Neural crest cell (in vitro differentiated cells): ENCODE results near the gene HNRNPL. TPM values are rescaled to one million over a fixed set of nuclear protein-coding genes. Genes with fewer than 3 reads are reported as not detected.
A peak's percentile ranks its signal among the peaks of the same experiment; 100 is the strongest.

Experiments used
- DNase-seq: peaks from one replicate; pipeline ENCODE4 v3.0.0; 2021; ENCODE audit warnings: low read depth, mixed read lengths, low spot score
- H3K27ac Mint-ChIP-seq: one replicate; pipeline ENCODE4 v1.8.0; 2021; ENCODE audit warnings: mild to moderate bottlenecking, mixed read lengths; ENCODE audit not compliant: unreplicated experiment
- H3K27me3 Mint-ChIP-seq: 2 replicates; pipeline ENCODE4 v1.8.0; 2021; ENCODE audit warnings: low read depth, mild to moderate bottlenecking, mixed read lengths
- H3K36me3 Mint-ChIP-seq: 2 replicates; pipeline ENCODE4 v1.8.0; 2021; ENCODE audit warnings: low read depth, mild to moderate bottlenecking, mixed read lengths
- H3K4me1 Mint-ChIP-seq: 2 replicates; pipeline ENCODE4 v1.8.0; 2021; ENCODE audit warnings: mixed read lengths
- H3K4me3 Mint-ChIP-seq: one replicate; pipeline ENCODE4 v1.8.0; 2021; ENCODE audit warnings: mild to moderate bottlenecking, mixed read lengths
- H3K9me3 Mint-ChIP-seq: 2 replicates; pipeline ENCODE4 v1.8.0; 2021; ENCODE audit warnings: mixed read lengths
- total RNA-seq: library from RNA; stranded (reverse); gene quantifications from 2 replicates; pipeline ENCODE4 v1.2.1, GENCODE V29; 2021
- TF ChIP-seq, protein P1 (sequence below): fragments of 200-600 bp; sonication (generic); conservative IDR thresholded peaks from 2 replicates; pipeline ENCODE4 v1.5.0; 2021; ENCODE audit warnings: antibody characterized with exemption, mild to moderate bottlenecking

The HNRNPL gene
- total RNA-seq, 1 donor from 2014 or later: 728 TPM

DNA sequence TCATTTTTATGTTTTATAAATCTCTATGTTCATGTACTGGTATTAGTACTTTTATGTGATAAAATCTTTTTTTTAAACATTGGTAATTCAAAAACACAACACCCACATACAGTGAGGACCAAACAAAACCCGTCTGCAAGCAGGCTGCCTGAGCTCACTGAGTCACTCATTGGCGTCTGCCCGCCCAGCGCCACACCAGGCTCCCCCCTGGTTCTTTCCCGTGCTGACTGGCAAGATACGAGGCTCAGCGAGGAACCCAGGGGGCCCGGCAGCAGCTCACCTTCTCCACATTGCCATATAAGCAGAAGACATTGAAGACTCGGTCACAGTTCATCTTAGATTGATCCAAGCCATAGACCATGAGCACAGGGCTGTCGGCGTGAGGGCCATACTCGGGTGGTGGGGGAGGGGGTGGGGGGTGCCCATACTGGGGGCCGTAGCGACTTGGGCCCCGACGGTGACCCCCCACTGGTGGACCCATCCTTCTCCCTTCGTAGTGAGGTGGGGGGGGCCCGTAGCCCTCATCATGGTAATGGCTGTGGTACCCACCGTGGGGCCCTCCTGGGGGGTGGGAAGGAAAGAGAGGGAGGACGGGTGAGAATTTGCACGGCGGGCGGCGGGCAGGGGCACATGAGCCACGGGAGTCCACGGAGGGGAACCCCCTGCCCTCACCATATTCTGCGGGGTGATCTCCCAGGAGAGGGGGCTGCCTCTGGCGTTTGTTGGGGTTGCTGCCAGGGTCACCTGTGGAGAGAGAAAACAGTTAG is 9.8 kb downstream of the HNRNPL start:
- DNase-seq: no peak
- peaks cover 46% of the 10 kb centered on the region for H3K36me3 Mint-ChIP-seq
- no peak overlapping the region for H3K27ac Mint-ChIP-seq
- H3K4me1 Mint-ChIP-seq: peaks cover 16% of the 10 kb centered on the region
- H3K27me3 Mint-ChIP-seq: peaks cover 4% of the 10 kb centered on the region
- TF ChIP-seq, protein P1, sequence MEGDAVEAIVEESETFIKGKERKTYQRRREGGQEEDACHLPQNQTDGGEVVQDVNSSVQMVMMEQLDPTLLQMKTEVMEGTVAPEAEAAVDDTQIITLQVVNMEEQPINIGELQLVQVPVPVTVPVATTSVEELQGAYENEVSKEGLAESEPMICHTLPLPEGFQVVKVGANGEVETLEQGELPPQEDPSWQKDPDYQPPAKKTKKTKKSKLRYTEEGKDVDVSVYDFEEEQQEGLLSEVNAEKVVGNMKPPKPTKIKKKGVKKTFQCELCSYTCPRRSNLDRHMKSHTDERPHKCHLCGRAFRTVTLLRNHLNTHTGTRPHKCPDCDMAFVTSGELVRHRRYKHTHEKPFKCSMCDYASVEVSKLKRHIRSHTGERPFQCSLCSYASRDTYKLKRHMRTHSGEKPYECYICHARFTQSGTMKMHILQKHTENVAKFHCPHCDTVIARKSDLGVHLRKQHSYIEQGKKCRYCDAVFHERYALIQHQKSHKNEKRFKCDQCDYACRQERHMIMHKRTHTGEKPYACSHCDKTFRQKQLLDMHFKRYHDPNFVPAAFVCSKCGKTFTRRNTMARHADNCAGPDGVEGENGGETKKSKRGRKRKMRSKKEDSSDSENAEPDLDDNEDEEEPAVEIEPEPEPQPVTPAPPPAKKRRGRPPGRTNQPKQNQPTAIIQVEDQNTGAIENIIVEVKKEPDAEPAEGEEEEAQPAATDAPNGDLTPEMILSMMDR: no peak
- peak overlapping the region; percentile 31 for H3K4me3 Mint-ChIP-seq
- H3K9me3 Mint-ChIP-seq: no peaks in the 10 kb centered on the region

GRCh38 chr19:38838986-38839761 is 10.6 kb downstream of the HNRNPL start:
- DNase-seq: no peak
- Mint-ChIP-seq H3K4me1 (peaks cover 12% of the 10 kb centered on the region), H3K9me3 (no peaks in the 10 kb centered on the region), H3K27me3 (peaks cover under 1% of the 10 kb centered on the region), H3K36me3 (peaks cover 42% of the 10 kb centered on the region), H3K27ac (no peak overlapping the region), H3K4me3 (peak overlapping the region; percentile 68)
- TF ChIP-seq, protein P1: no peak

- no peaks in the 10 kb centered on the region for H3K9me3 Mint-ChIP-seq
Measured at GRCh38 chr19:38838208-38838985, 11.4 kb downstream of the HNRNPL start.

DNA sequence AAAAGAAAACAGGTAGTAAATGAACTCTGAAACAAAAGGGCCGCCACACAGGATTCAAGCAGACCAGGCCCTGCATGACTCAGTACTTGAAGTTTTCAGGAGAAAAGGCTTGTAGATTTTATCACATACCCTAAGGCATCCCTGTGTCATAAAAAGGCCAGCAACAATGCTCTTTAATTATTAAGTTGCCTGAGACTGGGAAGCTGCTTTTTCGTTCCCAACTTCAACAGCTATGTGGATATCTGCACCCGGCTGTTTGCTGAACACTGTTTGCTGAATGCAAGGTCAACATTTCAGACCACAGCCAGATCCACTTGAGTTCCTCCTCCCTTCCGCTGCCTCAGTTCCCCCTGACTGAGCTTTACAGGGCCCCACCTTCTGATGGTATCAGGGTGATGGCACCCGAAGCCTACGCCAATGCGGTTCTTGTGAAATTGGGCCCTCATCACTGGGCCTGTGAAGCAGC is 12.1 kb downstream of the HNRNPL start:
- peaks cover 36% of the 10 kb centered on the region for H3K36me3 Mint-ChIP-seq
- H3K4me3 Mint-ChIP-seq: no peak overlapping the region
- H3K9me3 Mint-ChIP-seq: no peaks in the 10 kb centered on the region
- no peaks in the 10 kb centered on the region for H3K27me3 Mint-ChIP-seq
- TF ChIP-seq, protein P1: no peak
- H3K4me1 Mint-ChIP-seq: peaks cover 4% of the 10 kb centered on the region
- no peak overlapping the region for H3K27ac Mint-ChIP-seq
- DNase-seq: no peak

More at GRCh38 chr19:38838208-38838985, 11.4 kb downstream of the HNRNPL start:
- H3K4me3 Mint-ChIP-seq: peak overlapping the region; percentile 56
- no peaks in the 10 kb centered on the region for H3K27me3 Mint-ChIP-seq
- peaks cover 40% of the 10 kb centered on the region for H3K36me3 Mint-ChIP-seq
- peaks cover 8% of the 10 kb centered on the region for H3K4me1 Mint-ChIP-seq
- no peak for DNase-seq
- H3K27ac Mint-ChIP-seq: no peak overlapping the region
- TF ChIP-seq, protein P1: no peak

DNA sequence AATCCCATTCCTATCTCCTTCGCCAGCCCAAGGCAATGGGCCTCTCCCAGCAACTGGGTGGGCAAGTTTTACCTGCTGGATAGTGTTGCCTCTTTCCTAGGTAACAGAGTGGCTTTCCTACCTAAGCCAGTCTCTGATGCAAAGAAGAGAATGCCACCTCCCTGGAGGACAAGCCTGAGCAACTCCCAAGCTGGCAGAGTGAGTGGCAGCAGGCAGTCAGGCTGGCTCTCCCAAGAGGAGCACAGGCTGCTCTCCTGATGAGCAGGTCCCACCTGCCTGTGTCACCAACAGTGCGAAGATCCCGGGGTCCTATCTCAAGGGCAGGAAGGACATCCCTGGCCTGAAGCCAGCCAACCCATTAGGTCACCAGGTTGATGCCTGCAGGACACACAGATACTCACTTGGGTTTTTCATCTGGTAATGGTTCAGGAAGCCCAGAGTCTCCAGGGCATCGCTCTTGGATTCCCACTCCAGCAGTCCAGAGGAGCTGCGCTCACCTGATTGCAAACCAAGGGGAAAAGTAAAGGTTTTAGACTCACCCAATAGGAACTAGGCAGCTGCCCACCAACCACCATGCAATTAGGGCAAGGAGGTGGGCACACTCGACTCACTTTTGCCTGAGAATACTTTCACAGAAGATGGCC is 12.7 kb downstream of the HNRNPL start:
- TF ChIP-seq, protein P1: no peak
- no peak for DNase-seq
- no peak overlapping the region for H3K27ac Mint-ChIP-seq
- no peaks in the 10 kb centered on the region for H3K27me3 Mint-ChIP-seq
- H3K4me1 Mint-ChIP-seq: peaks cover 7% of the 10 kb centered on the region
- no peaks in the 10 kb centered on the region for H3K9me3 Mint-ChIP-seq
- H3K36me3 Mint-ChIP-seq: peaks cover 32% of the 10 kb centered on the region
- H3K4me3 Mint-ChIP-seq: no peak overlapping the region
